GM18868 (cell line): Measurements from ENCODE around the gene LTA.

Experiments used
- ATAC-seq: cut with Tn5 transposase; IDR thresholded peaks from one replicate; pipeline ENCODE4 v1.9.1; 2021; ENCODE audit warnings: mild to moderate bottlenecking, moderate library complexity; ENCODE audit not compliant: unreplicated experiment

Gene LTA, protein sequence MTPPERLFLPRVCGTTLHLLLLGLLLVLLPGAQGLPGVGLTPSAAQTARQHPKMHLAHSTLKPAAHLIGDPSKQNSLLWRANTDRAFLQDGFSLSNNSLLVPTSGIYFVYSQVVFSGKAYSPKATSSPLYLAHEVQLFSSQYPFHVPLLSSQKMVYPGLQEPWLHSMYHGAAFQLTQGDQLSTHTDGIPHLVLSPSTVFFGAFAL

GRCh38 chr6:31572041-31572911 is at the start of gene LTA:
LTA (plus strand) TSS chr6:31572289; CDS start chr6:31572743, 454 bp downstream.
- ATAC-seq: no peak

GRCh38 chr6:31525553-31525931 is 46.5 kb upstream of the LTA start:
- no peak for ATAC-seq

DNA sequence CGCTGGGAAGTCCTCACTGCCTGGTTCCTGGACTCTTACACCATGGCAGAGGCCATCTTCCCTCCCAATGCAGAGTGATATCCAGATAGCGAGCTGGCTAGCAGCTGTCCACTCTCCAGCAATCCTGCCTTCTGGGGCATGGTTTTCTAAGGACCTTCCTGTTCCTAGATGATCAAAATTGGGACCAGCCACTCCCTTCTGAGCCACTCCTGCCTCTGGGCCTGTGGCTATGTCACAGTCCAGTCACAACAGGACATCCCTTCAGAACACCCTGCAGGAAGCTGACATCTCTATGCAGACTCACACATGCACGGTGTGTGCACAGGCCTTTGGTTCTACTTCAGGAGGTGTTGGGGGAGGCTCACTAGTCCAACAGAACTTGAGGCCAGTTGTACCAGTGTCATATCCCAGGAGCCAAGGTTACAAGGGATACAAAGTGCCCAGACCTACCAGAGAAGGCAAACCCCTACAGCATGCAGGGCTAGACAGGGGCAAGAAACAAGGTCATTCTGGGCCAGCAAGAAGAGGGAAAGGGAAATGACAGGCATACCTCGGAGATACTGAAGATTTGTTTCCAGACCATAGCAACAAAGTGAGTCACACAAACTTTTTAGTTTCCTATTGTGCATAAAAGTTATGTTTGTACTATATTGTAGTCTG is 46.0 kb upstream of the LTA start:
- ATAC-seq: no peak

DNA sequence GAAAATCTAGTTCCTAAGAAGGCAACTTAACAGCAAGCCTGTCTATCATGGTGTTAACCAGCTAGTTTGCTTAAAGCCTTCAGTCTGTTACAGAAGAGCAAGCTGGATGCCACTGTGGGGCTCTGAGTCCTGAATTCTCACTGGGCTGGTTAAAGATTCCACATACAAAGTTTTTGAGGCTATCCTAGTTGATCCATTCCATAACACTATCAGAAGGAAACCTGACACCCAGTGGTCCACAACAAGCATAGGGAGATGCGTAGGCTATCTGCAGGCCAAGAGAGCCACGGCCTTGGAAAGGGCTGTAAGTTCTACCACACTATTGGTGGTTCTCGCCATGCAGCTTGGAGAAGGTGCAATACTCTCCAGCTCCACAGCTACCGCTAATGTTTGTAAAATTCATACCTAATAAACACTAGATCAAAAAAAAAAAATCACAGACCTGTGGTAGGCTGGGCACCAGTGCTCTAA is 43.7 kb upstream of the LTA start:
- ATAC-seq: no peak

DNA sequence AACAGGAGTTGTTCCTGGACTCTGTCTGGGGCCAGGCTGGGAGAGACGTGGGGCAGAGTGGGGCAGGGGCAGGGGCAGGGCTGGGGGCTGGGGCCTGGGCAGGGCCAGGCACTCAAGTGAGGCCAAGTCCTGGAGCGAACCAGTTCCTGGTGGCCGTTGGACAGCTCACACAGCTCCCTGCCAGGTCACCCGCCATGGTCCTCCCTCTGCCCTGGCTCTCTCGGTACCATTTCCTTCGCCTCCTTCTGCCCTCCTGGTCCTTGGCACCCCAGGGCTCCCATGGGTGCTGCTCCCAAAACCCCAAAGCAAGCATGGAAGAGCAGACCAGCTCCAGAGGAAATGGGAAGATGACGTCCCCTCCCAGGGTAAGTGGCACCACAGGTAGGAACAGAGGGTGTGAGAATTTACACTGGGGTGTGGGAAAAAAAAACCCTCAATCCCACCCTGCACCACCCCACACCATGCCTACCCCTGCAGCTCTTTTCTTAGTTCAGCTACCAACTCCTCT is 43.2 kb upstream of the LTA start, which contains the start of gene MCCD1:
Gene MCCD1 (plus strand): TSS at position 142 of the 508 bp plus-strand sequence. CDS start 53 bp downstream, at position 195.
- ATAC-seq: no peak

GRCh38 chr6:31529329-31530150 is 42.5 kb upstream of the LTA start:
- ATAC-seq: no peak

DNA sequence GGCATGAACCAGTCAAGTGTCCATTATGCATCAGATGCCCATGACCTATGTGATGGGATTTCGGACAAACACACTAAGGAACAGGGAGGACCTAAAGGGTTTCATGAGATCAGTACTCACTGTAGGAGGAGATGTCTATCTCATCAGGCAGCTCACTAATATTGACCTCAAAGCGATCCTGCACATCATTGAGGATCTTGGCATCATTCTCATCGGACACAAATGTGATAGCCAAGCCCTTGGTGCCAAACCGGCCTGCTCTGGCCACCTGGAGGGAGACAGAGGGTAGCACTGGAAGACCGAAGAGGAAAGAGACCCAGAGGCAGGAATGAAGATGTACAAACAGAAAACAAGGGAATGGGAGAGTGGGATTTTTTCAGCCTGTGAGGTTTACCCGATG is 41.4 kb upstream of the LTA start:
- ATAC-seq: no peak

DNA sequence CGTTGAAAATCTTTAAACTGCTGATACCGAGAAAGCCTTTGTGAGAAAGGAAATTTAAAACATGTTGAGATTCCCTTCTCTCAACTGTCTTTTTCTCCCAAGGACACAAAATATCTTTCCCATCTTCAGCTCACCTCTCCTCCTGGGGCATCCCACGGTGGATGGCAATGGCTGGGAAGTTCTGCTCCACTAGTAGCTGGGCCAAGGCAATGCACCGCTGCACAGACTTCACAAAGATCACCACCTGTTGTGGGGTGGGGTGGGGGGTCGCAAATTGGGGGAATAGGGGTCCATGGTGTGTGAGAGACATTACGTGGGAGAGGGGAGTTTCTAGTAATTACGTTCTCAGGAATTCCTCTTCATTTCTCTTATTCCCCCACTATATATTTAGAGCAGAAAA is 40.9 kb upstream of the LTA start:
- ATAC-seq: no peak

DNA sequence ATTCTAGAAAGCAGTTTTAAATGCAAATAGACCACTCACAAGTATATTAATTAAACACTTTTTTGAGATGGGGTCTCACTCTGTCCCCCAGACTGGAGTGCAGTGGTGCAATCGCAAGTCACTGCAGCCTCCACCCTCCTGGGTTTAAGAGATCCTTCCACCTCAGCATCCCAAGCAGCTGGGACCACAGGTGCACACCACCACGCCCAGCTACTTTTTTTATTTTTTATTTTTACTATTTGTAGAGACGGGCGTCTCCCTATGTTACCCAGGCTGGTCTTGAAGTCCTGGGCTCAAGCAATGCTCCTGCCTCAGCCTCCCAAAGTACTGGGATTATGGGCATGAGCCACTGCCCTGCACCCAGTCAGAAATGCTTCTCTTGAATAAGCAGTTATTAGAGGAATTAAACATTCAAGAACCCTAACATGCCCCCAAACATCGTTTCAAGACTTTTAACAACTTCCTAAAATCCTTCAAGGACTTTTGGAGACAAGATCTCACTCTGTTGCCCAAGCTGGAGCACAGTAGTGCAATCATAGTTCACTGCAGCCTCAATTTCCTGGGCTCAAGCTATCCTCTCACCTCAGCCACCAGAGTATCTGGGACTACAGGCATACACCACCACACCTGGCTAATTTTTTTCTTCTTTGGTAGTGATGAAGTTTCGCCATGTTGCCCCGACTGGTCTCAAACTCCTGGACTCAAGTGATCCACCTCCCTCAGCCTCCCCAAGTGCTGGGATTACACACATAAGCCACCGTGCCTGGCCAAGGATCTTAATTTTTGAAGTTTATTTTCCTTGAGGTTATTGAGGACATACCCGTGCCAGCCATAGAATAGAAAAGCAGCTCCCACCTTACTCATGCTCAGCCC is 40.1 kb upstream of the LTA start:
- ATAC-seq: no peak

DNA sequence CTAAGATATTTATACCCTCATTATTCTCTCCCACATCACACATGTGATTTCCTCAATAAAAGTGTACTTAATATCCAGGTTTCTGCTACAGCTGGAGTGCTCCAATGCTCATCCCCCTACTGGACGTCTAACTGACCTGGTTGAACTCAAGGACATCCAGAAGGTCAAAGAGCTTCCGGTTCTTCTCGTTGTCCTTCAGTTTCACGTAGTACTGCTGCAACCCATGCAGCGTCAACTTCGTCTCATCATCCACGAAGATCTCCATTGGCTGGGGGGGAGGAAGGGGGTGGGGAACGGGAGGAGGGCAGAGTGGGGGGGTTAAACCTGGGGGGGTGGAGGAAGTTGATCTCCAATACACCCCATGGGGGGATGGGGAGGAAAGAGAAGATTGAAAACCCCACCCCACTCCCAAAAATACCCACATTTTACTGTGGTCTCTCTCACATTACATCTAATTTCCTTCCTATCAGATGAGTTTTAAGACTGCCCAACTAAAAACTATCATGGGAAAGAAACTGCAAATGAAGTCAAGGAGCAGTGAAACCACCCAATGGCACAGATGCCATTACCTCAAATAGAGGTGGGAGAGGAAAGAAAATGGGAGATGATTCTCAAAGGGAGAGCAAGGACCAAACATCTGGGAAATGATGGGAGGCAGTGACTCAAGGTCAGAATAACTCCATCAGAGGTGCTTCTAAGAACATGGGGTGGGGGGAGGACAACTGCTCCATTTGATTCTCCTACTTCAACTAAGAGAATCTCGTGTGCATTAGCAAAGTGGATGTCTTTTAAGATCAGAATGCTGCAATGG is 39.2 kb upstream of the LTA start:
- no peak for ATAC-seq

GRCh38 chr6:31533455-31533841 is 38.6 kb upstream of the LTA start:
- ATAC-seq: no peak

DNA sequence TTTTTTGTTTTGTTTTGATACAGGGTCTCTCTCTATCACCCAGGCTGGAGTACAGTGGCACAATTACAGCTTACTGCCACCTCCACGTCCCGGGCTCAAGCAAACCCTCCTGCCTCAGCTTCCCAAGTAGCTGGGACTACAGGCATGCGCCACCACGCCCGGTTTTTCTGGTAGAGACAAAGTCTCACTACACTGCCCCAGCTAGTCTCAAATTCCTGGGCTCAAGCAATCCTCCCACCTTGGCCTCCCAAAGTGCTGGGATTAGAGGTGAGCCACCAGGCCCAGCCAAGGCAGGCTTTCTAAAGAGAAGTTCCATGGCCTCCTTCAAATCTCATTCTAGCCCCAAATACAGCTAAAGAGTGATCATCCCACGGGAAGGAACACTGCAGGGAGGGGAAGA is 38.1 kb upstream of the LTA start:
- ATAC-seq: no peak

- ATAC-seq: no peak
Observed at GRCh38 chr6:31534521-31535040, 37.5 kb upstream of the LTA start.

DNA sequence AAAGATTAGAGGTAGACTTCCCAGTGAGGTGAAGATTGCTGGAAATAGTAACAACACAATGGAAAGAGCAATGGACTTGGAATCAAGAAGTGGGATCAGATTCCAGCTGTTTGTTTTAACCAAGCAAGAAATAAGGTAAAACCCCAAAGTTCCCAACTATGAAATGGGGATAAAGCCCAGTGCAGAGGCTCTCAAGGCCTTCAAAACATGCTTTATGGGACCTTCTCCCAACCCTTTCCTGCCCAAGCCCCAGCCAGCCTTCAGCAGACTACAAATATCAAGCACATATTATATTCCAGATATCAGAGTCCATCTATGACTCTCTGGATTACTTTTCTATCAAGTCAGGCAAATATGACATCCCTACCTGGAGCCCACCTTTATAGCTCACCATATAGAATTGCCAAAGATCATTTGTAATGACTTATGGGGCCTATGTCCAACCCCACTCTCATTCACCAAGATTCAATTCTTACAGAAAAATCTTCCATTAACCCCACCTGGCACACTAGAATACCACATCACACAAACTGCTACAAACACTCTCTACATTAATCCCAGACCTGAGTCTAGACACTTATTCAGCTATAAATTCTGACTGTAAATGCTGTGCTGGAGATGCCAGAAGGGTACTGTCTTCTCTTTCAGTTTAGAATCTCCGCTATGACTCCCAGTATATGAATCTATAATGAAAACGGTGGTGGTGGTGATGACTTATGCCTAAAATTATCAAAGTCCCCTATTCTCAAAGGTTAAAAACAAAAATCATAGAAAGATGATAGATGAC is 36.4 kb upstream of the LTA start:
- no peak for ATAC-seq

DNA sequence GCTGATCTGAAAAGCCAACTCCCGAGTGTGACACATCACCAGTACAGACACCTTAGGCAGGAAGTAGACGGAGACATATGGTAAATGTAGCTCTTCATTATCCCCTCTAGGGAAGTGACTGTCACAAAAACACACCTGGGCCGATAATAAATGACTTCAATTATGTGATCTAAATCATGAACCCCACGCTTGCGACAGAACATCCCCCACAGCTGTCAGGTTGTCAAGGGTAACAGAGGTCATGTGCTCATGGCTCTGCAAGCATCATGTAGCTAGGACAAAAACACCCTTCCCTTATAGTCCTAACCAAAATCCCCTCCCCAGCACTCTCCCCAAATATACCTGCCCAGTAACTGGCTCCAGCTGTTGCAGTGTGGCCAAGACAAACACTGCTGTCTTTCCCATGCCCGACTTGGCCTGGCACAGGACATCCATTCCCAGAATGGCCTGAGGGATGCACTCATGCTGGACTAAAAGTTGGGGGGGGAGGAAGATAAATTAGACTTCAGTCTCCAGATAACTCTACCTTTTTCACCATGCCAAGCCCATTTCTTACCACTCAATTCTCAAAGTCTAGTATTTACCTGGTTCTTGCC is 33.2 kb upstream of the LTA start:
- no peak for ATAC-seq

DNA sequence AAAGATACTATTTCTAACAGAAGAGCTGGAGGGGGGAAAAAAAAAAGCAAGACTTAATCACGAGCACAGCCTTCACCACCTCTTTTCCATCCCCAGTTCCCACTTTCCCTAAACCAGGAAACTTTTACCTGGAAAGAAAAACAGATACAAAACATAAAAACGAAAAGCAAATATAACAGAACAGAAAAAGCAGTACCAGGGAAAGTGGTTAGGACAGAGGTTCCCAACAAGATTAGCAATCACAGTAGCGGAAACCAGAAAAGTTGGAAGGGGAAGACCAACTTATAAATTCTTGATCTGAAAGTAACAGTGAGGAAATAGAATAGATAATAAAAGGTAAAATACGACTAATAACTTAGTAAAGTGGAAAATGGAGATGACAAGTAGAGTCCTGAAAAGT is 31.4 kb upstream of the LTA start:
- ATAC-seq: no peak

- no peak for ATAC-seq
Observed at GRCh38 chr6:31541059-31541657, 30.9 kb upstream of the LTA start.
